G401 (cell line): ENCODE measurements around the gene FRAS1. TPM values are rescaled to one million over a fixed set of nuclear protein-coding genes. Genes with fewer than 3 reads are reported as not detected.

Experiments
- DNase-seq: peaks from one replicate; pipeline ENCODE4 v3.0.0-alpha.2; 2015; ENCODE audit warnings: low spot score
- in situ Hi-C: cut with HindIII; loops from 2 replicates; pipeline ENCODE4 v1.10.0; 2016; ENCODE audit warnings: low sequenced_read_pairs, mixed read lengths
- total RNA-seq: library from RNA; depleted of rRNA; stranded (reverse); fragments of >200 nt; shearing (Covaris generic); gene quantifications from 2 replicates; pipeline ENCODE4 v1.2.3, GENCODE V29; 2014

Gene FRAS1
- total RNA-seq, 1 experiment from 2014 or later, result not detected

GRCh38 chr4:78336093-78336943, 279.2 kb downstream of the FRAS1 start:
- in situ Hi-C loops, result no loop called here
- no peak for DNase-seq

- no peak for DNase-seq
- in situ Hi-C loops, result no loop called here
Measured at GRCh38 chr4:78337244-78338020, 280.3 kb downstream of the FRAS1 start.

- in situ Hi-C loops, result no loop called here
- no peak for DNase-seq
Measured at GRCh38 chr4:78342125-78342524, 285.0 kb downstream of the FRAS1 start.

- DNase-seq, result no peak
- in situ Hi-C loops, result no loop called here
Measured at GRCh38 chr4:78343682-78344081, 286.6 kb downstream of the FRAS1 start.

- no peak for DNase-seq
Measured at GRCh38 chr4:78345237-78345636, 288.1 kb downstream of the FRAS1 start.

GRCh38 chr4:78346222-78346621, 289.1 kb downstream of the FRAS1 start:
- in situ Hi-C loops, result no loop called here
- no peak for DNase-seq

More at GRCh38 chr4:78345237-78345636, 288.1 kb downstream of the FRAS1 start:
- in situ Hi-C loops, result no loop called here

- in situ Hi-C loops, result no loop called here
- no peak for DNase-seq
Measured at GRCh38 chr4:78347527-78347926, 290.4 kb downstream of the FRAS1 start.

GRCh38 chr4:78353921-78354320, 296.8 kb downstream of the FRAS1 start:
- in situ Hi-C loops, result no loop called here

GRCh38 chr4:78354782-78355181, 297.7 kb downstream of the FRAS1 start:
- in situ Hi-C loops, result no loop called here
- DNase-seq, result no peak

More at GRCh38 chr4:78353921-78354320, 296.8 kb downstream of the FRAS1 start:
- no peak for DNase-seq

- DNase-seq, result no peak
- in situ Hi-C loops, result no loop called here
Measured at GRCh38 chr4:78355306-78355705, 298.2 kb downstream of the FRAS1 start.

GRCh38 chr4:78356251-78356786, 299.2 kb downstream of the FRAS1 start:
- in situ Hi-C loops, result no loop called here

GRCh38 chr4:78357122-78357521, 300.0 kb downstream of the FRAS1 start:
- in situ Hi-C loops, result no loop called here
- DNase-seq, result no peak

More at GRCh38 chr4:78356251-78356786, 299.2 kb downstream of the FRAS1 start:
- no peak for DNase-seq

GRCh38 chr4:78360466-78360865, 303.3 kb downstream of the FRAS1 start:
- in situ Hi-C loops, result no loop called here
- DNase-seq, result no peak

- no peak for DNase-seq
- in situ Hi-C loops, result no loop called here
Measured at GRCh38 chr4:78361621-78362120, 304.5 kb downstream of the FRAS1 start.

GRCh38 chr4:78362310-78362709, 305.2 kb downstream of the FRAS1 start:
- DNase-seq, result no peak
- in situ Hi-C loops, result no loop called here

- in situ Hi-C loops, result no loop called here
- no peak for DNase-seq
Measured at GRCh38 chr4:78363031-78363570, 306.0 kb downstream of the FRAS1 start.

- in situ Hi-C loops, result no loop called here
- DNase-seq, result no peak
Measured at GRCh38 chr4:78369679-78370078, 312.6 kb downstream of the FRAS1 start.

- in situ Hi-C loops, result no loop called here
- no peak for DNase-seq
Measured at GRCh38 chr4:78370631-78371372, 313.7 kb downstream of the FRAS1 start.
